Progenitor cell of endocrine pancreas (in vitro differentiated cells): Measurements from ENCODE around the gene TDRD7. TPM values are rescaled to one million over a fixed set of nuclear protein-coding genes. Genes with fewer than 3 reads are reported as not detected.

Source experiments
- DNase-seq: peaks from one replicate; pipeline ENCODE4 v3.0.0; 2021; ENCODE audit warnings: low spot score; ENCODE audit not compliant: unreplicated experiment
- H3K27ac Mint-ChIP-seq: 2 replicates; pipeline ENCODE4 v1.8.0; 2021; ENCODE audit warnings: mild to moderate bottlenecking, moderate library complexity, mixed read lengths
- H3K27me3 Mint-ChIP-seq: 2 replicates; pipeline ENCODE4 v1.8.0; 2021; ENCODE audit warnings: mixed read lengths
- H3K36me3 Mint-ChIP-seq: 2 replicates; pipeline ENCODE4 v1.8.0; 2022; ENCODE audit warnings: mixed read lengths; ENCODE audit not compliant: insufficient read depth
- H3K4me1 Mint-ChIP-seq: 2 replicates; pipeline ENCODE4 v1.8.0; 2021; ENCODE audit warnings: low read depth, mixed read lengths
- H3K4me3 Mint-ChIP-seq: 2 replicates; pipeline ENCODE4 v1.8.0; 2021; ENCODE audit warnings: low read depth, mild to moderate bottlenecking, moderate library complexity, mixed read lengths
- H3K9me3 Mint-ChIP-seq: 2 replicates; pipeline ENCODE4 v1.8.0; 2021; ENCODE audit warnings: low read depth, mixed read lengths
- CTCF ChIP-seq: fragments of 200-600 bp; sonication (generic); IDR thresholded peaks from one replicate; pipeline ENCODE4 v1.5.0; 2021; ENCODE audit warnings: antibody characterized with exemption, mild to moderate bottlenecking; ENCODE audit not compliant: unreplicated experiment
- total RNA-seq: library from RNA; stranded (reverse); gene quantifications from 2 replicates; pipeline ENCODE4 v1.2.1, GENCODE V29; 2021

The TDRD7 gene
- total RNA-seq, 1 donor from 2014 or later: 14.2 TPM

- Mint-ChIP-seq H3K27me3 (no peaks in the 10 kb centered on the region), H3K36me3 (no peaks in the 10 kb centered on the region), H3K4me1 (peaks cover 3% of the 10 kb centered on the region), H3K4me3 (no peak overlapping the region), H3K27ac (no peak overlapping the region), H3K9me3 (no peaks in the 10 kb centered on the region)
- no peak for TF ChIP-seq CTCF
- no peak for DNase-seq
Observed at GRCh38 chr9:97395745-97396144, 16.2 kb upstream of the TDRD7 start.

GRCh38 chr9:97396256-97396655, 15.6 kb upstream of the TDRD7 start:
- no peaks in the 10 kb centered on the region for H3K36me3 Mint-ChIP-seq
- H3K27me3 Mint-ChIP-seq: no peaks in the 10 kb centered on the region
- peaks cover 3% of the 10 kb centered on the region for H3K4me1 Mint-ChIP-seq
- H3K4me3 Mint-ChIP-seq: no peak overlapping the region
- H3K9me3 Mint-ChIP-seq: no peaks in the 10 kb centered on the region
- no peak for DNase-seq
- TF ChIP-seq CTCF: no peak
- H3K27ac Mint-ChIP-seq: no peak overlapping the region

- H3K9me3 Mint-ChIP-seq: no peaks in the 10 kb centered on the region
- no peak for DNase-seq
- no peaks in the 10 kb centered on the region for H3K36me3 Mint-ChIP-seq
- no peak for TF ChIP-seq CTCF
- no peak overlapping the region for H3K27ac Mint-ChIP-seq
- H3K4me1 Mint-ChIP-seq: peaks cover 3% of the 10 kb centered on the region
- no peak overlapping the region for H3K4me3 Mint-ChIP-seq
- H3K27me3 Mint-ChIP-seq: no peaks in the 10 kb centered on the region
Observed at GRCh38 chr9:97397220-97397619, 14.7 kb upstream of the TDRD7 start.

- Mint-ChIP-seq H3K4me1 (peaks cover 3% of the 10 kb centered on the region), H3K27ac (peak overlapping the region; percentile 1)
Observed at GRCh38 chr9:97398999-97399758, 12.7 kb upstream of the TDRD7 start.

GRCh38 chr9:97403746-97404316, 8.1 kb upstream of the TDRD7 start:
- H3K4me3 Mint-ChIP-seq: no peak overlapping the region
- H3K9me3 Mint-ChIP-seq: peaks cover 14% of the 10 kb centered on the region
- DNase-seq: no peak
- peaks cover 19% of the 10 kb centered on the region for H3K4me1 Mint-ChIP-seq
- no peak overlapping the region for H3K27ac Mint-ChIP-seq
- no peak for TF ChIP-seq CTCF
- peaks cover 4% of the 10 kb centered on the region for H3K36me3 Mint-ChIP-seq
- no peaks in the 10 kb centered on the region for H3K27me3 Mint-ChIP-seq

More at GRCh38 chr9:97398999-97399758, 12.7 kb upstream of the TDRD7 start:
- peak; percentile 97 for TF ChIP-seq CTCF
- no peak overlapping the region for H3K4me3 Mint-ChIP-seq
- peak; percentile 78 for DNase-seq
- H3K9me3 Mint-ChIP-seq: peaks cover 8% of the 10 kb centered on the region
- H3K36me3 Mint-ChIP-seq: peaks cover 4% of the 10 kb centered on the region
- H3K27me3 Mint-ChIP-seq: no peaks in the 10 kb centered on the region
